DND-41 (cell line): ENCODE measurements around the gene FAM50A.
"Not testable (repeated sequence)": the region's sequence is repeated elsewhere in the genome, so short reads cannot be mapped to it uniquely, and the experiment has no call there.

ENCODE experiments used
- CTCF ChIP-seq: IDR thresholded peaks from 2 replicates; pipeline ENCODE4 v1.5.1; 2012; ENCODE audit warnings: borderline replicate concordance, low read length, moderate library complexity, mild to moderate bottlenecking; ENCODE audit not compliant: poor library complexity, severe bottlenecking; ENCODE audit errors: extremely low read depth
- EZH2 ChIP-seq: IDR thresholded peaks from 3 replicates; pipeline ENCODE4 v1.6.1; 2012; ENCODE audit warnings: borderline replicate concordance, low read depth, mild to moderate bottlenecking, moderate library complexity, low read length, inconsistent platforms; ENCODE audit not compliant: severe bottlenecking

DNA sequence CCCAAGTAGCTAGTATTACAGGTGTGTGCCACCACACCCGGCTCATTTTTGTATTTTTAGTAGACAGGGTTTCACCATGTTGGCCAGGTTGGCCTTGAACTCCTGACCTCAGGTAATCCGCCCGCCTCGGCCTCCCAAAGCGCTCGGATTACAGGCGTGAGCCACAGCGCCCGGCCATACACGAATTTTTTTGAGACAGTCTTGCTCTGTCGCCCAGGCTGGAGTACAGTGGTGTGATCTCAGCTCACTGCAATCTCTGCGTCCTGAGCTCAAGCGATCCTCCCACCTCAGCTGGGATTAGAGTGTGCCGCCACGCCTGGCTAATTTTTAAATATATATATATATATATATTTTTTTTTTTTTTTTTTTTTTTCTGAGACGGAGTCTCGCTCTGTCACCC lies 47.6 kb upstream of the FAM50A start:
- TF ChIP-seq CTCF, EZH2: not testable (repeated sequence)
